Mesenteric fat pad (tissue), 1 donor: ENCODE results near the gene RNFT2. TPM values are rescaled to one million over a fixed set of nuclear protein-coding genes. Genes with fewer than 3 reads are reported as not detected.

Experiments
- DNase-seq: peaks from one replicate; pipeline ENCODE4 v3.0.0-alpha.2; 2020; ENCODE audit warnings: low spot score
- total RNA-seq: library from RNA; stranded (reverse); fragmentation: NEBNext Ultra II Directional; extraction: Animal tissue kit (Norgen Biotek cat#: 25700); gene quantifications from one replicate; pipeline ENCODE4 v1.2.1, GENCODE V29; 2021
- donor health status: DM: yes; HTN: yes; CAD: no.

Gene RNFT2
- total RNA-seq, 1 donor from 2014 or later = 2.1 TPM

DNA sequence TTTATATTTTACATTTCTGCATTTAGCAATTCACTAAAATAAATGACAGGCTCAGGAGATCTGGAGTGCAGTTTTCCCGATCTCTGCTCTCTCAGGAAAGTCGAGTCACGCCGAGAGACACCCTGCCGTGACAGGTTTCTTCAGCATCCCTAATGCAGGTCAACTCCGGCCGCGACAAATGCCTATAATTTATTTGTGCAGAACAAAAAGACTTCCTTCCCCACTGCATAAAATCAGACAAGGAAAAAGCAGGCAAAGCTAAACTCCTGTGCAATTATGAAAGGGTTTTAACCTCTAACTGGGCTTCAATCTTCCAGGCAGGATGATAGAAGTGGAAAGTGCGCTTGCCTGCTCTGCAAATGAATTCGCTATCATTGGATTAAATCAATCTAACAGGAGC lies 28.3 kb upstream of the RNFT2 start:
- DNase-seq = no peak

GRCh38 chr12:116710370-116711150 lies 27.6 kb upstream of the RNFT2 start:
- DNase-seq = no peak

DNA sequence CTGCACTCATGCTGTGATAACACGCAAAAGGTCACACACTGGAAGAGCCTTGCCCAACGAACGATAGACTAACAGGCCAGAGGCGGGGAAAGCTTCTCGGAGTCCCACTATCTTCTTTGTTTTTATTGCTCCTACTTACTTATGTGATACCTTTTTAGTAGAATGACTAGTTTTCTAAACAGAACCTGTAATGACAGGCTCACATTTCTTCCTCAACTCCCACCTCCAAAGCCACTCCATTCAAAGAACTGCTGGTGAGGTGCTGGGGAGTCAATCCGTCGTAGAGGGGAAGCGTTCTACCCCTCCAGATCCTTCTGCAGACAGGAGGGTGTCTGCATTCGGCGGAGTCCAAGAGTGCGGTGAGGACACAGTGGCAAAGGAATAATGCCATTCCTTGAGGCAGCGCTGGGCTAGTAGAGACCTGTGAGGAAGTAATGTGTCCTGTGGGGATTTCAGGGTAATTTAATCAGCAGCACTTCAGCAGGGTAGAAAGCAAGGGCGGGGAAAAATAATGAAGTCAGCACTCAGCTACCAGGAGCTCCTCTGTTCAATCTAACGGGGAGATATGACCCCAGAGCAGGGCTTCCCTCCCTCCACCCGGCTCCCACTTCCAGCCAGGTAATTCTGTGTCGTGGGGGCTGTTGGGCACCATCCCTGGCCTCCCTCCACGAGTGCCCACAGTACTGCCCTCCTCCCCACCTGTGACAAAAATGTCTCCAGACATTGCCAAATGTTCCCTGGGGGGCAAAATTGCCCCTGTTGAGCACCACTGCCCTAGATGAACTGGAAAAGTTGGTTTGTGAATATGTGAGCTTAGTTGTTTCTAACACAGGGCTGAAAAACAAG lies 25.4 kb upstream of the RNFT2 start:
- DNase-seq = no peak

- no peak for DNase-seq
Observed at GRCh38 chr12:116713527-116713926, 24.6 kb upstream of the RNFT2 start.

GRCh38 chr12:116714175-116714574 lies 23.9 kb upstream of the RNFT2 start:
- no peak for DNase-seq

DNA sequence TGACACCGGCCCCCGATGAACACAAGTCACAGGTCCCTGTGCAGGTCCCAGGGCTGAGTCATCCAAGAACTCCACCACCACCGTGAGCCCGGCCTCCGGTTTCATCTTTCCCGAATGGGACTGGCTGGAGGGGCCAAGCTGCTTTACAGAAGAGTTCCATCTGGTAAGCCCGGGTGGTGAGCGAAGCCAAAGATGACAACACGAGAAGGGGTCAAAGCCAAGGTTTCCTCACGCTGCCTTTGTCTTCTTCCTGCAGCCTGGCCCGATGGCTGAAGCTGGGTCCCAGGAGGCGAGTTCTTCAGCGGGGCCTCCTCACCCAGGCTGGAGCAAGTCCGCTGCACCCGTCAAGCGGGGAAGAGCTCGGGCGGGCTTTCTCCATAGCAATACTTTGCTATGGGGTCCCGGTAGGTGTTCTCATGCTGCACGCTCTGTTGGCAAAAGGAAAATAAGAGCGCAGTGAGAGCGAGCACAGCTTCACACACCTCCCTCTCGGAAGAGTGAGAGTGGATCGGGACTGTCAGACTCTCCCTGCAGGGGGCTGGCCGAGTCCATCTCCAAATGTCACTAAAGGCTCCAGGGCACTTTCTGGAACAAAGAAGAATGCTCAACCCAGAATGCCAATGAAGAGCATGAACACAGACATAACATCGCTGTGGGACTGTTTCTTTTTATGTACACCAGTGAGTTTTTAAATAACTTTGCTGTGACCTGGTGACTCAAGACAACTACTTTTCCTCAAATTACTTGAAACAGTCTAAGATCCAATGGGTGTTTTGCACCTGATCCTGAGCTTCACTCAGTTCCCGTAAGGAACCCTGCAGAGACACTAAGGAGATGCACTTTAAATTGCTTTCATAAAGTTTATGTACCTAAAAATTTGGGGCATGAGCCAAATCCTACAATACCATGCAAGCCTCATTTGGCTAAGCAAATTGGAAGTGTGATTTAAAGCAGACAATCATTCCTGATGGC lies 20.4 kb upstream of the RNFT2 start:
- DNase-seq = no peak

GRCh38 chr12:116718655-116719454 lies 19.3 kb upstream of the RNFT2 start:
- no peak for DNase-seq

GRCh38 chr12:116719731-116720528 lies 18.2 kb upstream of the RNFT2 start:
- DNase-seq = no peak

DNA sequence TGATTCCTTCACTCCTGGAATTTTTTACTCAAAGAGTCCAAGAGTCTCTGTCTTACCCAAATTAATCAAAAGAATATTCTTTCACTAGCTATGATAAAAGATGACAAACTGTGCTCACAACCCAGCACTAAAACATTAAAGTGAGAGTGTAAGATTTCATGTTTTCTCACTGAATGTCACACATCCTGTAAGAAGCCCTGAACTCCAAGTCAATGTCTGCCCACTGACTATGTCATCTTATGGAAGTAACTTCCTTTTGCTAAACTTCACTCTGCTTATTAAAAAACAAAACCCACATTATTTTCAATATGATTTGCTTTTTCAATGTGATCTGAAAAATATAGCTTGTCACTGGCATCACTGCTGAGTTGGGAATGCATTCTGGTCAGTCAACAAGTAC lies 15.9 kb upstream of the RNFT2 start:
- DNase-seq = no peak

- DNase-seq = no peak
Observed at GRCh38 chr12:116726694-116727093, 11.4 kb upstream of the RNFT2 start.

GRCh38 chr12:116727261-116727660 lies 10.9 kb upstream of the RNFT2 start:
- no peak for DNase-seq

GRCh38 chr12:116727891-116728290 lies 10.2 kb upstream of the RNFT2 start:
- DNase-seq = no peak

DNA sequence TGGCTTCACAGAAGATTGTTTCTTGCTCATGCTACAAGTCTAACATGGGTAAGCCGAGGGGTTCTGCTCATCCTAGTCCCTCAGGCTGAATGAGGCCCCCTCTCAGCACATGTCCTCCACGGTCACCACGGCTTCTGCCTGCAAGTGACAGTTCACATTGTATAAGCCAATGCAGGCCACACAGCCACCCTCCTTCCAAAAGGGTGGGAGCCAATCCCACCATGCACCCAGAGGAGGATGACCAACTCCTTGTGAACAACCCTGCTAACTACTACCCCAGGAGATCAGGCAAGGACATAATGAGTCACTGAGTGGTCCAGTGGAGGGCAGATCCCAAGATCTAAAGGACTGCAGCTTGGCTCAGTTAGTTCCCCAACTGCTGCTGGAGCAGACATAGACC lies 6.3 kb upstream of the RNFT2 start:
- no peak for DNase-seq

- DNase-seq = no peak
Observed at GRCh38 chr12:116734156-116734768, 3.9 kb upstream of the RNFT2 start.

- no peak for DNase-seq
Observed at GRCh38 chr12:116735084-116735483, 3.0 kb upstream of the RNFT2 start.

DNA sequence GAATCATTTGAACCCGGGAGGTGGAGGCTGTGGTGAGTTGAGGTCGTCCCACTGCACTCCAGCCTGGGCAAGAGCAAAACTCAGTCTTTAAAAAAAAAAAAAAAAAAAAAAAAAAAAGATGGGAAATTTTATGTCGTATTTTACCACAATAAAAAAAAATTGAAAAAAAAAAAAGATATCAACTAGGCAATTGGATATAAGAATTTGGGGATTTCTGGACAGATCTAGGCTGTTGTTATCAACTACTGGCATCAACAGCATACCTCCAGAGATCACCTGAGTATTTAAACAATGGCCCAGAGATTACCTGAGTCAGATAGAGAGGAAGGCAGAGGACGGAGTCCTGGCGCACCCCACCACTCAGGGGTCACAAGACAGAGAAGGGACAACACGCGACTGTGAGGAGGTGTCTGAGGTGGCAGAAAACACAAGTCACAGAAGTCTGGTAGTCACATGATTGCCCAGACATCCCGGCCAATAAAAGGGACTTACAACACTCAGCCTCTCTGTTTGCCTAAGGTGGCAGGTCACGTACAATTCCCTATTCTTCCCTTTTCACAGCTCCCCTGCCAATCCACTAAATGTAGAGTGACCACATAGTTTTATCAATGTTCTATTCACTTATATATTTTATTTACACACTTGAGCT lies 2.0 kb upstream of the RNFT2 start:
- DNase-seq = no peak

- DNase-seq = no peak
Observed at GRCh38 chr12:116736962-116737773, 947 bp upstream of the RNFT2 start.

- DNase-seq = no peak
Observed at GRCh38 chr12:116739381-116739887, 1.3 kb downstream of the RNFT2 start.
